GM21515 (cell line): ENCODE results near the gene NNT.
"Not testable (repeated sequence)": the region's sequence is repeated elsewhere in the genome, so short reads cannot be mapped to it uniquely, and the experiment has no call there.

ENCODE experiments used
- ATAC-seq: cut with Tn5 transposase; IDR thresholded peaks from one replicate; pipeline ENCODE4 v1.9.1; 2021; ENCODE audit not compliant: unreplicated experiment

The NNT gene

GRCh38 chr5:43663916-43664315, 60.9 kb downstream of the NNT start:
- no peak for ATAC-seq

GRCh38 chr5:43664501-43665040, 61.6 kb downstream of the NNT start:
- ATAC-seq = no peak

- not testable (repeated sequence) for ATAC-seq
Measured at GRCh38 chr5:43665749-43666148, 62.8 kb downstream of the NNT start.

- not testable (repeated sequence) for ATAC-seq
Measured at GRCh38 chr5:43666728-43667127, 63.7 kb downstream of the NNT start.

GRCh38 chr5:43667379-43667778, 64.4 kb downstream of the NNT start:
- ATAC-seq = not testable (repeated sequence)

- no peak for ATAC-seq
Measured at GRCh38 chr5:43674536-43674935, 71.6 kb downstream of the NNT start.

- ATAC-seq = no peak
Measured at GRCh38 chr5:43675357-43675756, 72.4 kb downstream of the NNT start.

- ATAC-seq = no peak
Measured at GRCh38 chr5:43676083-43676840, 73.3 kb downstream of the NNT start.

- ATAC-seq = no peak
Measured at GRCh38 chr5:43677253-43677652, 74.3 kb downstream of the NNT start.

GRCh38 chr5:43679214-43679613, 76.2 kb downstream of the NNT start:
- no peak for ATAC-seq

- ATAC-seq = no peak
Measured at GRCh38 chr5:43680286-43680685, 77.3 kb downstream of the NNT start.

GRCh38 chr5:43683884-43684471, 81.0 kb downstream of the NNT start:
- ATAC-seq = no peak

- no peak for ATAC-seq
Measured at GRCh38 chr5:43685252-43685950, 82.4 kb downstream of the NNT start.

- no peak for ATAC-seq
Measured at GRCh38 chr5:43687275-43687674, 84.3 kb downstream of the NNT start.

GRCh38 chr5:43691275-43691674, 88.3 kb downstream of the NNT start:
- no peak for ATAC-seq

- no peak for ATAC-seq
Measured at GRCh38 chr5:43691893-43692292, 88.9 kb downstream of the NNT start.

GRCh38 chr5:43693411-43693810, 90.4 kb downstream of the NNT start:
- ATAC-seq = no peak

GRCh38 chr5:43694027-43694426, 91.0 kb downstream of the NNT start:
- ATAC-seq = no peak

- ATAC-seq = not testable (repeated sequence)
Measured at GRCh38 chr5:43696444-43696843, 93.5 kb downstream of the NNT start.

- no peak for ATAC-seq
Measured at GRCh38 chr5:43699910-43700309, 96.9 kb downstream of the NNT start.

- ATAC-seq = no peak
Measured at GRCh38 chr5:43700601-43701000, 97.6 kb downstream of the NNT start.

GRCh38 chr5:43701227-43701626, 98.2 kb downstream of the NNT start:
- ATAC-seq = no peak
